ENCODE data around the gene ATP23. TPM values are rescaled to one million over a fixed set of nuclear protein-coding genes. Genes with fewer than 3 reads are reported as not detected.

ATP23 gene
- polyA plus RNA-seq, 1 of the 3 experiments (the other 2 are of a cell fraction) = 6.4 TPM

DNA sequence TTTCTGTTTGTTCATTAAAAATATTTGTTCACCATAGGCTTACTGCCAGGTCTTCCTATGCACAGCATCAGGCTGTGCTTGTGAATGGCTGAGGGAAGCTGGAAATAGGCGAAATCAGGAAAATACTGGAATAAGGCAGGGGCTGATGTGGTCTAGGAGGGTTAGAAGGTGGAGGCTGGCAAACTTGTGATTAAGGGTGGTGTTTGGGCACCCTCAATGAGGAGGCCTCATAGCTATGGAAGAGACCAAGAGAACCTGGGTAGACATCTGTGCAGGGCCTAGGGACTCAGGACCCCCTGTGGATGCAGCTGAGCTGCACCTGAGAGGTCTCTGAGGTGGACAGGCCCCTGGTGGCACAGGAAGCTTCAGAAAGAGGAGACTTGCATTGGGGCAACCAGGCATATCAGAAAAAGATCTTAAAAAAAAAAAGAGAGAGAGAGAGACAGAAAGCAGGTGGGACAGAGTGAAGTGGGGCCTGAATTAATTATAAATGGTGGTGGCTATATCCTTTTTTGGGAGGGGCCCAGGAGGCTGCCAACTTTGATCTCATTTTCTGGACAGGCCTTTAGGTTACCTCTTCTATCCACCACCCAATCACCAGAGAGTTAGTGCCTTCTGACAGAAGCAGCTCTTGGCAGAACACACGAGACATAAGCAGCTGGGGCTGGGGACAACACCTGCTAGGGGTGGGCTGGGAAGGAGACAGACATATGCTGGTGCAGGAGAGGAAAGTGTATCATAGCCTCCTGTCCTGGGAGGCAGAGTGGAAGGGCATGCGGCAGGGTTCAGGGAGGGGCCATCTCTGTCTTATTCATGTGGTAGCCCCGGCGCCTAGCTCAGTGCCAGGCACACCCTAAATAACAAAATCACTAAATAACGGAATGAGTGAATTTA lies 46.7 kb upstream of the ATP23 start:
- WGBS (ENCODE audit: low lambda C conversion rate) = 80% methylated on average over 6 of the region's 6 CpGs
- H3K4me2 ChIP-seq = peak overlapping the region; percentile 88
- TF ChIP-seq RXRA (IDR thresholded peaks at IDR 0.05; ENCODE audit: borderline replicate concordance, low read depth) (no peak), REST (IDR thresholded peaks at IDR 0.05; ENCODE audit: low read depth, low read length) (no peak), EP300 (IDR thresholded peaks at IDR 0.05; ENCODE audit: borderline replicate concordance in 1 of 2, low read depth in 1 of 2, low read length in 1 of 2) (no peak; a peak in 1 of 4 replicates), FOXM1 (IDR thresholded peaks at IDR 0.05; ENCODE audit: low read depth) (no peak), SIN3A (IDR thresholded peaks at IDR 0.05; ENCODE audit: borderline replicate concordance, low read depth, low read length) (no peak), TCF12 (IDR thresholded peaks at IDR 0.05) (no peak), ELF1 (IDR thresholded peaks at IDR 0.05) (no peak), IRF3 (IDR thresholded peaks at IDR 0.05; ENCODE audit: low read depth, low read length) (no peak), FOSL2 (IDR thresholded peaks at IDR 0.05; ENCODE audit: borderline replicate concordance, low read depth) (no peak)
- TF ChIP-seq, protein P1, sequence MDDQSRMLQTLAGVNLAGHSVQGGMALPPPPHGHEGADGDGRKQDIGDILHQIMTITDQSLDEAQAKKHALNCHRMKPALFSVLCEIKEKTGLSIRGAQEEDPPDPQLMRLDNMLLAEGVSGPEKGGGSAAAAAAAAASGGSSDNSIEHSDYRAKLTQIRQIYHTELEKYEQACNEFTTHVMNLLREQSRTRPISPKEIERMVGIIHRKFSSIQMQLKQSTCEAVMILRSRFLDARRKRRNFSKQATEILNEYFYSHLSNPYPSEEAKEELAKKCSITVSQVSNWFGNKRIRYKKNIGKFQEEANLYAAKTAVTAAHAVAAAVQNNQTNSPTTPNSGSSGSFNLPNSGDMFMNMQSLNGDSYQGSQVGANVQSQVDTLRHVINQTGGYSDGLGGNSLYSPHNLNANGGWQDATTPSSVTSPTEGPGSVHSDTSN (IDR thresholded peaks at IDR 0.05) = no peak
- TF ChIP-seq, protein P2, sequence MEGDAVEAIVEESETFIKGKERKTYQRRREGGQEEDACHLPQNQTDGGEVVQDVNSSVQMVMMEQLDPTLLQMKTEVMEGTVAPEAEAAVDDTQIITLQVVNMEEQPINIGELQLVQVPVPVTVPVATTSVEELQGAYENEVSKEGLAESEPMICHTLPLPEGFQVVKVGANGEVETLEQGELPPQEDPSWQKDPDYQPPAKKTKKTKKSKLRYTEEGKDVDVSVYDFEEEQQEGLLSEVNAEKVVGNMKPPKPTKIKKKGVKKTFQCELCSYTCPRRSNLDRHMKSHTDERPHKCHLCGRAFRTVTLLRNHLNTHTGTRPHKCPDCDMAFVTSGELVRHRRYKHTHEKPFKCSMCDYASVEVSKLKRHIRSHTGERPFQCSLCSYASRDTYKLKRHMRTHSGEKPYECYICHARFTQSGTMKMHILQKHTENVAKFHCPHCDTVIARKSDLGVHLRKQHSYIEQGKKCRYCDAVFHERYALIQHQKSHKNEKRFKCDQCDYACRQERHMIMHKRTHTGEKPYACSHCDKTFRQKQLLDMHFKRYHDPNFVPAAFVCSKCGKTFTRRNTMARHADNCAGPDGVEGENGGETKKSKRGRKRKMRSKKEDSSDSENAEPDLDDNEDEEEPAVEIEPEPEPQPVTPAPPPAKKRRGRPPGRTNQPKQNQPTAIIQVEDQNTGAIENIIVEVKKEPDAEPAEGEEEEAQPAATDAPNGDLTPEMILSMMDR (IDR thresholded peaks at IDR 0.05) = no peak
- H3K27ac ChIP-seq (ENCODE audit: low read depth in 2 of 2, low read length in 1 of 2) = peak overlapping the region; percentile 97 to 99
- ChIA-PET CTCF (interaction anchor here (0.9 to 10.3 kb wide), 13 partner anchors 10 to 128 kb away, joined by 3 to 67 read pairs (median 3); partner anchors contain the start of genes CTDSP2 and TSFM), POLR2A (interaction anchor here (5.4 kb wide), 1 partner anchor 49 kb away, joined by 52 read pairs; the partner anchor contains the start of gene CTDSP2)
- H2AFZ ChIP-seq (ENCODE audit: low read depth) = peak overlapping the region; percentile 88
- H3K9me3 ChIP-seq = no peaks in the 10 kb centered on the region
- no peak for DNase-seq
- no peaks in the 10 kb centered on the region for H3K27me3 ChIP-seq (ENCODE audit: insufficient read depth)
- peaks cover 82 to 87% of the 10 kb centered on the region in 2 experiments for H3K4me1 ChIP-seq (ENCODE audit: control insufficient read depth in 1 of 2, insufficient read depth in 2 of 2, low read depth in 1 of 2, low read length in 1 of 2)
- H3K4me3 ChIP-seq (ENCODE audit: low read depth in 2 of 2, low read length in 1 of 2) = peak overlapping the region; percentile 24 to 30; a peak in 3 of 4 replicates
- H3K79me2 ChIP-seq (ENCODE audit: insufficient read depth) = peaks cover 8% of the 10 kb centered on the region; the same call in 1 of the 2 replicates
- no peaks in the 10 kb centered on the region for H4K20me1 ChIP-seq (ENCODE audit: insufficient read depth)
- peak overlapping the region; percentile 64 for H3K9ac ChIP-seq
- H3K9me2 ChIP-seq = no peaks in the 10 kb centered on the region
- H3K36me3 ChIP-seq (replicated peaks in 1 of 2; ENCODE audit: control insufficient read depth in 1 of 2, insufficient read depth in 2 of 2, low read length in 1 of 2) = no peaks in the 10 kb centered on the region
- H3F3A ChIP-seq (replicated peaks; ENCODE audit: insufficient read depth) = peaks cover 43% of the 10 kb centered on the region
